GM13976 (cell line): ENCODE data around the gene ZC3H7A.
A peak's percentile ranks its signal among the peaks of the same experiment; 100 is the strongest.

ENCODE experiments used
- DNase-seq: peaks from one replicate; pipeline ENCODE4 v3.0.0; 2012; ENCODE audit warnings: low spot score
- in situ Hi-C: fragments of 300-500 bp; cut with MboI; formaldehyde crosslinking; loops from one replicate; pipeline ENCODE4 v1.12.0; 2022; ENCODE audit warnings: low sequenced_read_pairs, mixed read lengths, inconsistent platforms; ENCODE audit not compliant: unreplicated experiment
- TF ChIP-seq, protein P1 (sequence below): IDR thresholded peaks from 2 replicates; pipeline ENCODE4 v1.5.1; 2012; ENCODE audit warnings: borderline replicate concordance, mild to moderate bottlenecking; ENCODE audit not compliant: insufficient read depth; ENCODE audit errors: extremely low read depth, missing control alignments, control extremely low read depth

The ZC3H7A gene

DNA sequence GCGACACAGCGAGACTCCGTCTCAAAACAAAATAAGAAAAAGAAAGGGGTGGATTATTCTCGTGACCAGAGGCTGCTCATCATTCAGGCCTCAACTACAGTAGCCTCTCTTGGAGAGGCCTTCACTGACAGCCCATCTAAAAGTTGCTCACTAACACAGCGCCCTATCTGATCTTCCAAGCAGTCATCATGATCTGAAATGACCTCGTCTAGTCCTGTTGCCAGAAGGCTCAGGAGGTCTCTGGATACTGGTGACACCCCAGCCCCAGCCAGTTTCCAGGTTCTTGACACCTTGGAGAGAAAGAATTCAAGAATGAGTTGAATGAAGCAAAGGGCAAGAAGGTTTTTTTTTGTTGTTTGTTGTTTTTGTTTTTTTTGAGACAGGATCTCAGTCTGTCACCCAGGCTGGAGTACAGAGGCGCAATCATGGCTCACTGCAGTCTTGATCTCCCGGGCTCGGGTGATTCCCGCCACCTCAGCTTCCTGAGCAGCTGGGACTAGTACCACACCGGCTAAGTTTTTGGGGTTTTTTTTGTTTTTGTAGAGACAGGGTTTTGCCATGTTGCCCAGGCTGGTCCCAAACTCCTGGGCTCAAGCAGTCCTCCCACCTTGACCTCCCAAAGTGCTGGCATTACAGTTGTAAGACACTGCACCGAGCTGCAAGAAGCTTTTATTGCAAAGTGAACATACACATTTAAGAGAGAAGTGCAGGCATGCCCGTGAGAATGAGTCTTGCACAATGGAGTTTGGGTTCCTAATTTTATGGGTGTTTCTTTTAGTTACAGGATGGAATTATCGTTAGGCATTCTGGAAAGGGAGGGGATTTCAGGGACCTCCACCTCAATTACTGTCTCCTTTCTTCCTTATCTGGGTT is 2.7 kb upstream of the ZC3H7A start:
- DNase-seq, result no peak

DNA sequence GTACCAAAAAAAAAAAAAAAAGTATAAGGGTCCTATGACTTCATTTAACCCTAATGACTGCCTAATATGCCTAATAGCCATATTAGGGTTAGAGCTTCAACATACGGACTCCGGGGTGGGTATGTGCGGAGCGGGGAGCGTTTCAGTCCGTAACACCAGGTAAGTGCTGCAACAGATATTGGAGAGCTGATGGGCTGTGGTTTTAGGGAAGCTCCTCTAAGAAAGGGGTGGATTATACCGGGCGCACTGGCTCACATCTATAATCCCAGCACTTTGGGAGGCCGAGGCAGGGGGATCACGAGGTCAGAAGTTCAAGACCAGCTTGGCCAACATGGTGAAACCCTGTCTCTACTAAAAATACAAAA is 1.9 kb upstream of the ZC3H7A start:
- no peak for DNase-seq
- TF ChIP-seq, protein P1, sequence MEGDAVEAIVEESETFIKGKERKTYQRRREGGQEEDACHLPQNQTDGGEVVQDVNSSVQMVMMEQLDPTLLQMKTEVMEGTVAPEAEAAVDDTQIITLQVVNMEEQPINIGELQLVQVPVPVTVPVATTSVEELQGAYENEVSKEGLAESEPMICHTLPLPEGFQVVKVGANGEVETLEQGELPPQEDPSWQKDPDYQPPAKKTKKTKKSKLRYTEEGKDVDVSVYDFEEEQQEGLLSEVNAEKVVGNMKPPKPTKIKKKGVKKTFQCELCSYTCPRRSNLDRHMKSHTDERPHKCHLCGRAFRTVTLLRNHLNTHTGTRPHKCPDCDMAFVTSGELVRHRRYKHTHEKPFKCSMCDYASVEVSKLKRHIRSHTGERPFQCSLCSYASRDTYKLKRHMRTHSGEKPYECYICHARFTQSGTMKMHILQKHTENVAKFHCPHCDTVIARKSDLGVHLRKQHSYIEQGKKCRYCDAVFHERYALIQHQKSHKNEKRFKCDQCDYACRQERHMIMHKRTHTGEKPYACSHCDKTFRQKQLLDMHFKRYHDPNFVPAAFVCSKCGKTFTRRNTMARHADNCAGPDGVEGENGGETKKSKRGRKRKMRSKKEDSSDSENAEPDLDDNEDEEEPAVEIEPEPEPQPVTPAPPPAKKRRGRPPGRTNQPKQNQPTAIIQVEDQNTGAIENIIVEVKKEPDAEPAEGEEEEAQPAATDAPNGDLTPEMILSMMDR, result no peak
- in situ Hi-C loops, result no loop called here

More for the DNA sequence above, 2.7 kb upstream of the ZC3H7A start:
- TF ChIP-seq, protein P1, result no peak
- in situ Hi-C loops, result loop anchor here (25.0 kb wide), 1 partner anchor 837 kb away; no protein-coding TSS in a partner anchor

DNA sequence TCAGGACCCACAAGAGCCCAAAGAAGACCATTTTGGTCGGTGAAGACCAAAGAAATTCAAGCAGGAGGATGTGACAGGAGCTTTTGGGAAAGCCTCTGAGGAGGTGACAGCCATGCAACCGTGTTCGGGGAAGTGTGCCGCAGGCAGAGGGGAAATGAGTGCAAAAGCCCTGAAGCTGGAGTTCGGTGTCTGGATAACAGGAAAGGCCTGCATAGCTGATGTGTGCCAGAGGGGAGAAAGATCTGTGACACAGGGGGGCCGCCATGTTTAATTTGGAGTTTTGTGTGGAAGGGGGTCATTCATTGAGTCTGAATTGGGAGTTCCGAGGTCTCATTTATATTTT is 870 bp upstream of the ZC3H7A start:
- TF ChIP-seq, protein P1, result no peak
- DNase-seq, result no peak
- in situ Hi-C loops, result no loop called here

- peak; percentile 50 for DNase-seq
- TF ChIP-seq, protein P1, result no peak
- in situ Hi-C loops, result no loop called here
Observed at GRCh38 chr16:11796227-11797165, 562 bp downstream of the ZC3H7A start.

- no peak for DNase-seq
- TF ChIP-seq, protein P1, result no peak
- in situ Hi-C loops, result no loop called here
Observed at GRCh38 chr16:11795887-11796226, 1.2 kb downstream of the ZC3H7A start.

GRCh38 chr16:11794996-11795886 is 1.8 kb downstream of the ZC3H7A start:
- TF ChIP-seq, protein P1, result no peak
- in situ Hi-C loops, result no loop called here
- no peak for DNase-seq
